SK-N-SH treated with all-trans-retinoic acid at 6 μM for 48 hours (cell line): Measurements from ENCODE around the gene GUCY1A2.

Source experiments
- ARNTL ChIP-seq: fragments of 450-650 bp; formaldehyde crosslinking; IDR thresholded peaks from 2 replicates; pipeline ENCODE4 v1.5.0; 2020; ENCODE audit warnings: low read depth, mild to moderate bottlenecking, moderate library complexity, borderline replicate concordance
- CSDC2 ChIP-seq: fragments of 250-450 bp; sonication (Bioruptor Pico); IDR thresholded peaks from 2 replicates; pipeline ENCODE4 v1.5.0; 2020; ENCODE audit warnings: mild to moderate bottlenecking, moderate library complexity
- ISL1 ChIP-seq: fragments of 250-450 bp; sonication (Bioruptor Pico); IDR thresholded peaks from 2 replicates; pipeline ENCODE4 v2.1.2; 2022; ENCODE audit warnings: mild to moderate bottlenecking, moderate library complexity
- OSR1 ChIP-seq: fragments of 250-450 bp; sonication (Bioruptor Pico); IDR thresholded peaks from 2 replicates; pipeline ENCODE4 v1.8.0; 2022; ENCODE audit warnings: moderate library complexity, mild to moderate bottlenecking, inconsistent platforms
- RARB ChIP-seq: fragments of 250-450 bp; sonication (Bioruptor Pico); IDR thresholded peaks from 2 replicates; pipeline ENCODE4 v1.8.0; 2021; ENCODE audit warnings: mild to moderate bottlenecking, moderate library complexity
- TCF4 ChIP-seq: fragments of 250-450 bp; sonication (Bioruptor Pico); IDR thresholded peaks from 2 replicates; pipeline ENCODE4 v1.8.0; 2021; ENCODE audit warnings: mild to moderate bottlenecking, moderate library complexity, borderline replicate concordance
- ZFP3 ChIP-seq: fragments of 250-450 bp; sonication (Bioruptor Pico); IDR thresholded peaks from 2 replicates; pipeline ENCODE4 v1.5.0; 2020; ENCODE audit warnings: mild to moderate bottlenecking, moderate library complexity
- ZFP30 ChIP-seq: fragments of 450-650 bp; formaldehyde crosslinking; IDR thresholded peaks from 2 replicates; pipeline ENCODE4 v1.5.0; 2022; ENCODE audit warnings: mild to moderate bottlenecking, moderate library complexity
- ZNF565 ChIP-seq: fragments of 450-650 bp; formaldehyde crosslinking; conservative IDR thresholded peaks from 2 replicates; pipeline ENCODE4 v1.5.0; 2020; ENCODE audit warnings: low read depth, mild to moderate bottlenecking, moderate library complexity
- ZNF8 ChIP-seq: fragments of 450-650 bp; formaldehyde crosslinking; IDR thresholded peaks from 2 replicates; pipeline ENCODE4 v1.5.0; 2020; ENCODE audit warnings: mild to moderate bottlenecking, moderate library complexity
- TF ChIP-seq, protein P1 (sequence below): fragments of 250-450 bp; sonication (Bioruptor Pico); IDR thresholded peaks from 2 replicates; pipeline ENCODE4 v1.5.0; 2020; ENCODE audit warnings: mild to moderate bottlenecking, moderate library complexity
- TF ChIP-seq, protein P2 (sequence below): fragments of 250-450 bp; sonication (Bioruptor Pico); IDR thresholded peaks from 2 replicates; pipeline ENCODE4 v1.8.0; 2020; ENCODE audit warnings: mild to moderate bottlenecking, moderate library complexity, borderline replicate concordance
- TF ChIP-seq, protein P3 (sequence below): fragments of 250-450 bp; sonication (Bioruptor Pico); IDR thresholded peaks from 2 replicates; pipeline ENCODE4 v1.5.1; 2020; ENCODE audit warnings: low read depth, mild to moderate bottlenecking, moderate library complexity

DNA sequence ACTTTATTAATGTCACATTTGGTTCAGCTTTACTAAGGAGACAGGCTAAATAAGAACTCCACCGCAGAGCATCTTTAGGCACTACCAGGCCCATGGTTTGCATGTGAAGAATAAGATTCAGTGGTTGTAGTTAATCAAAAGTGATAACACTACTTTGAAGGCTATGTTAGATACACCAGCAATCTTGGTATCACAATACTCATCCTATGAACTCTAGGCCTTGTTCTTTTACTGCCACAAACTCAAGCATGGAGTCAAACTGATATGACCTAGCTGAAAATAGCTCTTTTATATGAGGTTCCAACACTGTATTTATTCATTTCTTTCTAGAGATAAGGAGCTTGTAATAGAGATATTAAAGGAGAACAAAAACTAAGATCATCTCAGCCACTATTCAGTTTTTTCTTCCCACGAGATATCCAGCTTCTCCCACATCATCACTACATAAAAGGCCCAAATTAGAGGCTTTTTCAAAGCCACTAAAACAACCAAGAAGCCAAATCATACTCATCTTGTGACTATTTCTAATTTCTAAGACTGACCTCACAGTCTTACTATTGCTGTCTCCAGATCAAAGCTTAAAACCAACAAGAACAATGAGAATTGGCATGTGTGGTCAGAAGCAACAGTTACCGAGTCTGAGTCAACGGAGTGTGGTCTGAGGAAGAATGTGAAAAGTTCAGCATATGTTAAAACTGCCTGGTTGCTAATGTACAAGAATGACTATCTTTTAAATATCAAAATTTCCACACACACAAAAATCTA lies 25.1 kb upstream of the GUCY1A2 start:
- TF ChIP-seq, protein P1, sequence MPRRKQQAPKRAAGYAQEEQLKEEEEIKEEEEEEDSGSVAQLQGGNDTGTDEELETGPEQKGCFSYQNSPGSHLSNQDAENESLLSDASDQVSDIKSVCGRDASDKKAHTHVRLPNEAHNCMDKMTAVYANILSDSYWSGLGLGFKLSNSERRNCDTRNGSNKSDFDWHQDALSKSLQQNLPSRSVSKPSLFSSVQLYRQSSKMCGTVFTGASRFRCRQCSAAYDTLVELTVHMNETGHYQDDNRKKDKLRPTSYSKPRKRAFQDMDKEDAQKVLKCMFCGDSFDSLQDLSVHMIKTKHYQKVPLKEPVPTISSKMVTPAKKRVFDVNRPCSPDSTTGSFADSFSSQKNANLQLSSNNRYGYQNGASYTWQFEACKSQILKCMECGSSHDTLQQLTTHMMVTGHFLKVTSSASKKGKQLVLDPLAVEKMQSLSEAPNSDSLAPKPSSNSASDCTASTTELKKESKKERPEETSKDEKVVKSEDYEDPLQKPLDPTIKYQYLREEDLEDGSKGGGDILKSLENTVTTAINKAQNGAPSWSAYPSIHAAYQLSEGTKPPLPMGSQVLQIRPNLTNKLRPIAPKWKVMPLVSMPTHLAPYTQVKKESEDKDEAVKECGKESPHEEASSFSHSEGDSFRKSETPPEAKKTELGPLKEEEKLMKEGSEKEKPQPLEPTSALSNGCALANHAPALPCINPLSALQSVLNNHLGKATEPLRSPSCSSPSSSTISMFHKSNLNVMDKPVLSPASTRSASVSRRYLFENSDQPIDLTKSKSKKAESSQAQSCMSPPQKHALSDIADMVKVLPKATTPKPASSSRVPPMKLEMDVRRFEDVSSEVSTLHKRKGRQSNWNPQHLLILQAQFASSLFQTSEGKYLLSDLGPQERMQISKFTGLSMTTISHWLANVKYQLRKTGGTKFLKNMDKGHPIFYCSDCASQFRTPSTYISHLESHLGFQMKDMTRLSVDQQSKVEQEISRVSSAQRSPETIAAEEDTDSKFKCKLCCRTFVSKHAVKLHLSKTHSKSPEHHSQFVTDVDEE (CRISPR knock-in tag), result no peak
- TF ChIP-seq, protein P2, sequence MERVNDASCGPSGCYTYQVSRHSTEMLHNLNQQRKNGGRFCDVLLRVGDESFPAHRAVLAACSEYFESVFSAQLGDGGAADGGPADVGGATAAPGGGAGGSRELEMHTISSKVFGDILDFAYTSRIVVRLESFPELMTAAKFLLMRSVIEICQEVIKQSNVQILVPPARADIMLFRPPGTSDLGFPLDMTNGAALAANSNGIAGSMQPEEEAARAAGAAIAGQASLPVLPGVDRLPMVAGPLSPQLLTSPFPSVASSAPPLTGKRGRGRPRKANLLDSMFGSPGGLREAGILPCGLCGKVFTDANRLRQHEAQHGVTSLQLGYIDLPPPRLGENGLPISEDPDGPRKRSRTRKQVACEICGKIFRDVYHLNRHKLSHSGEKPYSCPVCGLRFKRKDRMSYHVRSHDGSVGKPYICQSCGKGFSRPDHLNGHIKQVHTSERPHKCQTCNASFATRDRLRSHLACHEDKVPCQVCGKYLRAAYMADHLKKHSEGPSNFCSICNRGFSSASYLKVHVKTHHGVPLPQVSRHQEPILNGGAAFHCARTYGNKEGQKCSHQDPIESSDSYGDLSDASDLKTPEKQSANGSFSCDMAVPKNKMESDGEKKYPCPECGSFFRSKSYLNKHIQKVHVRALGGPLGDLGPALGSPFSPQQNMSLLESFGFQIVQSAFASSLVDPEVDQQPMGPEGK (CRISPR knock-in tag), result no peak
- TF ChIP-seq ZNF8 (CRISPR knock-in tag) (no peak), RARB (CRISPR knock-in tag) (no peak), ZNF565 (CRISPR knock-in tag) (no peak), ZFP3 (CRISPR knock-in tag) (no peak), ZFP30 (CRISPR knock-in tag) (no peak), OSR1 (CRISPR knock-in tag) (no peak), TCF4 (CRISPR knock-in tag) (no peak), ARNTL (CRISPR knock-in tag) (no peak), ISL1 (CRISPR knock-in tag) (no peak), CSDC2 (CRISPR knock-in tag) (no peak)
- TF ChIP-seq, protein P3, sequence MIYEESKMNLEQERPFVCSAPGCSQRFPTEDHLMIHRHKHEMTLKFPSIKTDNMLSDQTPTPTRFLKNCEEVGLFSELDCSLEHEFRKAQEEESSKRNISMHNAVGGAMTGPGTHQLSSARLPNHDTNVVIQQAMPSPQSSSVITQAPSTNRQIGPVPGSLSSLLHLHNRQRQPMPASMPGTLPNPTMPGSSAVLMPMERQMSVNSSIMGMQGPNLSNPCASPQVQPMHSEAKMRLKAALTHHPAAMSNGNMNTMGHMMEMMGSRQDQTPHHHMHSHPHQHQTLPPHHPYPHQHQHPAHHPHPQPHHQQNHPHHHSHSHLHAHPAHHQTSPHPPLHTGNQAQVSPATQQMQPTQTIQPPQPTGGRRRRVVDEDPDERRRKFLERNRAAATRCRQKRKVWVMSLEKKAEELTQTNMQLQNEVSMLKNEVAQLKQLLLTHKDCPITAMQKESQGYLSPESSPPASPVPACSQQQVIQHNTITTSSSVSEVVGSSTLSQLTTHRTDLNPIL, result no peak
